Islet precursor cell (in vitro differentiated cells): ENCODE measurements around the gene SFI1.
"Not testable (repeated sequence)": the region's sequence is repeated elsewhere in the genome, so short reads cannot be mapped to it uniquely, and the experiment has no call there.

Experiments used
- DNase-seq: peaks from one replicate; pipeline ENCODE4 v3.0.0-alpha.2; 2018

SFI1 gene

GRCh38 chr22:31496007-31496734 is at the start of gene SFI1:
TSS of gene SFI1 (plus strand) at chr22:31496536. CDS start at chr22:31508285, 11,749 bp downstream.
- peak; percentile 94 for DNase-seq

DNA sequence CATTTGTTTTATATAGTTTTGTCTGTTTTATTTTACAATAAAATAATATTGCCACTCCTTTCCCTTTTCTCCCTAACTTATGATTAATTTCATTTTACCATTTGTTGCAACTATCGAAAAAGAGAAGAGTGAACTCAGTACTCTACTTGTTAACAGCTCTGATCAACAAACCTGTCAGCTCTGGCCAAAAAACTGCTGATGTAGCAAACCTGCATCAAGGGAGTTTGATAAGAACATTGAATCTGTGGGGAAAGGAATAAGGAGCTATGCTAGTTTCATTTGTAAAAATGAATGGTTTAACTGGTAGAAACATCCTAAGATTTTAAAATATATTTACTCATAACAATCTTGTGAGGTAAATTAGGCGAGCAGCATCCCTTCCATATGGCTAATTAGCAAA is 49.6 kb upstream of the SFI1 start:
- DNase-seq = no peak

DNA sequence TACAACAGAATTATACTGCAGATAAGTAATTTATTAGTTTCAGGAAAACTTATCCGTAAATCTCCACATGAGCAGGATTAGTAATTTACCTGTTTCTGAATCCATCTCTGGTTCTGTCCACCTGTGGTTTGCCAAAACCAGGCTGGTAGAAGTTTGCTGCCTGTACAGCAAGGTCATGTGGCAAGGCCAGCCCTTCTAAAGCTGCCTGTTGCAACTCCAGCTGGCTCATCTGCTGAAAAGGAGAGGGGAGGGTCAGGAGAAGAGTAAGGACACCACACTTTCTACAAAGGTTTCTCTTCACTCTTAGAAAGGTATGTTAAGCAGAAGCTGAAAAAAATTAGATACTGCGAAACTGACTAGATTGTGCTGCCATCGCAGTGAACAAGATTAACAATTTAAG is 49.0 kb upstream of the SFI1 start:
- no peak for DNase-seq

DNA sequence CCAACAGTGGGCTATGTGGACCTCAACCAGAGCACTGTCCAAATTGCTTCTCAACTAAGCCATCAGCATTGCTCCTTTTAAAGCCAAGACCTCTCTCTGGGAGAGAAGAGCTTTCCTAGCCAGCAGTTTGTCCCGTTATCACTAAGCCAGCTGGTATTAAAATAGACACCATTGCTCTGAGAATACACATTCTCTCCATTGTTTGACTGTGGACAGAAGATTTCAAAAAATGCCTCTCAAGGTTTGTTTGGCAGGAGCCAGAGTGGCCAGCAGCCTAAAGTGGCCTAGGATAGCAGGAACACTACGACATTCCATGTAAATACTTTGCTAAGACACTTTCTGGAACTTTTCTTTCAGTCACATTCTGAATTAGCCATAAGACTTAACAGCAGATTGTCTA is 48.0 kb upstream of the SFI1 start:
- DNase-seq = no peak

- DNase-seq = no peak
These were observed 46.8 kb upstream of the SFI1 start for GRCh38 chr22:31449506-31449905.

GRCh38 chr22:31451709-31452571 is 44.4 kb upstream of the SFI1 start:
- no peak for DNase-seq

DNA sequence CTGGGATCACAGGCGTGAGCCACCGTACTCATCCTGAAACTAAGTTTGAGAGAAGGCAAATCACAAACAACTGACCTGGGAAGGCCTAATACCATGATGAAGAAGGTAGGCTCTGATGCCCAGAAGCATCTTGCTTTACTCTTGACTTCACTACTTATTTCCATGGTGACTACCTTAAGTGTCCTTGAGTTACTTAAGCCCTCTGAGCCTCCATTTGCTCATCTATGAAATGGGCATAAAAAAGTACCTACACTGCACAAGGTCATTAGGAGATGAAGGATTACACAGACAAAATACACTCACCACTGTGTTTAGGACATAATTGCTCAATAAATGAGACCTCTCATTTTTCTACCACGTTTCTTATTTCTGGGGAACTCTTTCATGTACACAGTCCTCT is 34.6 kb upstream of the SFI1 start:
- no peak for DNase-seq

DNA sequence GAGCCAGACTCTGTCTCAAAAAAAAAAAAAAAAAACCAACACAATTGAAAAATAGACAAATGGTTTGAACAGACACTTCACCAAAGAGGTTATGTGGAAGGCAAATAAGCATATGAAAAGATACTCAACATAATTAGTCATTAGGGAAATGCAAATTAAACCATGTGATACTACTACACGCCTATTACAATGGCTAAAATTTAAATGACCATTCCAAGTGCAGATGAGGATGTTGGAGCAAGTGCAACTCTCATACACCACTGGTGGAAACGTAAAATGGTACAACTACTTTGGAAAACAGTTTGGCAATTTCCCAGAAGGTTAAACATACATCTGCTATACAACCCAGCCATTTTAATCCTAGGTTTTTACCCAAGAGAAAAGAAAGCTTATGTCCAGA is 31.0 kb upstream of the SFI1 start:
- no peak for DNase-seq

DNA sequence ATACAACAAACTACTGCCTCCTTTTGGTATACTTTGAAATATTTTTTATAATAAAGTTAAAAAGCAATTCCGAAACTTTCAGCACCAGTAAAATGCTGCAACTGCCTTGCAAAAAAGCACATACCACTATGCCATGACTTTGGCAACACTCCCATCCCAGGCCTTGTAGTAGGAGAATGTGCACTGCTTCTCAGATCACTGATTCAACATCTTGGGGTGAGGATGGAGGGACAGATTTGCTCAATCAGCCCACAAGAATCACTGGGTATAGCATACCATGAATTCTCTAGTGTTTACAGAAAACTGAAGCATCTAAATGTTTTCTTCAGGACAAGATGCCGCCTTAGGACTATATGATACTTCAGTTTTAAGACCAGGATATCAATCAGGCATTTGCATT is 21.6 kb upstream of the SFI1 start:
- DNase-seq = no peak

DNA sequence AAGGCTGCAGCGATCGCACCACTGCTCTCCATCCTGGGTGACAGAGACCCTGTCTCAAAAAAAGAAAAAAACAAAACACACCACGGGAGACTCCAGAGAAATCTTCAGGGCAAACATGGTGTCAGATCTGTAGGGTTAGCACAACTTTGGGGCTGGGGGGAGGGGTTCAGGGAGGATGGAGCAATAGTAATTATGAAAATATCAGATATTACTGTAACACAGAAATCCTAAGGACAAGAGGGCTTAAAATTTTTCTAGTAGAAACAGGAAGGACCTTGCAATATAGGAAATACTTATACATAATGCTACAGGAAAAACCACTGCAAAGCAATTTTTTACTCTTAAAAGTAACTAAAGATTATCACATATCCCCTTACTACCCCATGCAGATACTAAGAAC is 20.5 kb upstream of the SFI1 start:
- DNase-seq = no peak

DNA sequence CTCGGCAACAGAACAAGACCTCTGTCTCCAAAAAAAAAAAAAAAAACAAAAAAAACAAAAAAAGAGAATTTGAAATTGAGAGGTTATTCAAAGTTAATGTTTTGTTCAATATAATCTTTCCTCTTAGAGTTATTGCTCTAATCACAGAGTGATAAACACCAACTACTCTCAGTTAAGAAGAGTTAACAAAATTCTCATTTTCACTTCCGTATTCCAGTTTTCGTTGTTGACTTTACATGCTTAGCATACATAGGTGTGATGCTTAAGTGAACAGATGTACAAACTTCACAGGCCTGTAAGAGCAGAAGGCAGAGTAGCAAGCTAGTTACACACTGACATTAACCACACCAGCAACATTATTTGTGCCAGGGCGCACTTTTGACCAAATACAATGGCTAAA is 19.0 kb upstream of the SFI1 start:
- no peak for DNase-seq

DNA sequence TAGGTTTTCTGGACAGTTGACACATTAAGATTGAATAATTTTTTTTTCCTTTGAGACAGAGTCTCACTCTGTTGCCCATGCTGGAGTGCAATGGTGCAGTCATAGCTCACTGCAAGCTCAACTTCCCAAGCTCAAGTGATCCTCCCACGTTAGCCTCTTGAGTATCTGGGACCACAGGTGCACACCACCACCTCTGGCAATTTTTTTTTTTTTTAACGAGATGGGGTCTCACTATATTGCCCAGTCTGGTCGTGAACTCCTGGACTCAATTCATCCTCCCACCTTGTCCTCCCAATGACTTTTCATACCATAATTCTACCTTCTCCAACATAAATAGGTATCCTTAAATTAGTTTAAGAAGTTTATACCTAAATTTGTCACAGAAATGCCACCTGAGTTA is 15.2 kb upstream of the SFI1 start:
- no peak for DNase-seq

DNA sequence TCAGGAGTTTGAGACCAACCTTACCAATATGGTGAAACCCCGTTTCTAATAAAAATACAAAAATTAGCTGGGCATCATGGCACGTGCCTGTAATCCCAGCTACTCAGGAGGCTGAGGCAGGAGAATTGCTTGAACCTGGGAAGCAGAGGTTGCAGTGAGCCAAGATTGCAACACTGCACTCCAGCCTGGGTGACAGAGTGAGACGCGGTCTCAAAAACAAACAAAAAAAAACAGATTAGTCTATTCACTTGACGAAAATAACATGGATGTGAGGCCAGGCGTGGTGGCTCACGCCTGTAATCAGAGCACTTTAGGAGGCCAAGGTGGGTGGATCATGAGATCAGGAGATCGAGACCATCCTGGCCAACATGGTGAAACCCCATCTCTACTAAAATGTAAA is 13.9 kb upstream of the SFI1 start:
- not testable (repeated sequence) for DNase-seq

DNA sequence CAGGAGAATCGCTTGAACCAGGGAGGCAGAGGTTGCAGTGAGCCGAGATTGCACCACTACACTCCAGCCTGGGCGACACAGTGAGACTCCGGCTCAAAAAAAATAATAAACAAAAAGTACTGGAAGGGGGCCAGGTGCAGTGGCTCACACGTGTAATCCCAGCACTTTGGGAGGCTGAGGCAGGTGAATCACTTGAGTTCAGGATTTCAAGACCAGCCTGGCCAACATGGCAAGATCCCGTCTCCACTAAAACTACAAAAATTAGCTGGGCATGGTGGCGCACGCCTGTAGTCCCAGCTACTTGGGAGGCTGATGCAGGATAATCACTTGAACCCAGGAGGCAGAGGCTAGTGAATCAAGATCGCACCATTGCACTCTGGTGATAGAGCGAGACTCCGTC is 10.0 kb upstream of the SFI1 start:
- DNase-seq = not testable (repeated sequence)

GRCh38 chr22:31486951-31487350 is 9.4 kb upstream of the SFI1 start:
- DNase-seq = no peak

DNA sequence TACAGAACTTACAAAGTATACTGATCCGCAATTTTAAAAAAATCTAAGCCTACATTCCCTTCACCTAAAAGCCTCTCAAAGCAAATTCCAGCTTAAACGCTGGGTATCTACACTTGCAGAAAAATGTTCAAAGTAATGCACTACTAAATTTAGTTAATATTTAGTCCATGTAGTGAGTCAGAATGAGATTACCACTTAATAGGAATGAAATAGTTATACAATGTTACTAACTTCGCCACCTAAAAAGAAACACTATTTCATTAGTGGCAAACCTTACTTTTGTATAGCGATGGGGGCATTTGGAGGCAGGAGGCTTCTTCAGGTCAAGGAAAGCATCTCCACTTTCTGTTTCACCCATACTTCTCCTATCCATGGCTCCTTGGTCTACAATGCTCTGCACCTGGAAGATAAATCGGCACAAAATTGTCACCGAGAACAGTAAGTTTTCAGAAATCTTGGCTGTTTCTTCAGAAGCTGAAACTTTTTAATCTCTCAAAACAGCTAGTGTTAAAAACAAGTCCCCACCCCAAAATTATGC is 7.9 kb upstream of the SFI1 start:
- no peak for DNase-seq

DNA sequence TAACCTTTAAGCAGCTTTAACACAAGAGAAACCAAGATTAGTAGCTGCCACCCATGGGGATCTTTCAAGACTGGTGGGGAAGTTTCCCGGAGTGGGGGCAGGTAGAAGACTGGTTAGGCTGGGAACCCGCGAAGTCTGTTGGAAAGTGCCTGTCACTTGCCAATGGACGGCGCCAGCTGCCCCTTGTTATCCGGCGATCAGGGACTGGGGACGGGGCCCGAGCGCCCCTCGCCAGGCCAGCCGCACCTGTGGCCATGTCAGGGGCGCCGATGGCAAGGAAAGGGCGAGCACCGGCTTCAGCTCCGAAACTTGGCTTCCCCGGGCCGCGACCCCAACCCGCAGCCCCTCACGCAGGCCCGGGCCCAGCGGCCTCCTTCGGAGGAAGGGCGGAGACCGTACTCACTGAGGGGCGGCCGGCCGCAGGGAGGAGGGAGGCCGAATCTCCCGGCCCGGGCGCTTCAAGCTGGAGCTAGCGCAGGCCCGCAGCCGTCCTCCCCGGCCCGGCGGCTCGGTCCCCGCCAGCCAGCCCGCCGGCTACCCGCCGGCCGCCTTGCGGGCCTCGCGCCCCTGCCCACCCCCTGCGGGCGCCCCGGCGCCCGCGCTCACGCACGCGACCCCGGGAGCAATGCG is 7.2 kb upstream of the SFI1 start:
- DNase-seq = peak; percentile 70

GRCh38 chr22:31489632-31490495 is 6.5 kb upstream of the SFI1 start, which contains the start of gene EIF4ENIF1:
TSS of gene EIF4ENIF1 (minus strand) at chr22:31489842. CDS start at chr22:31488718, 1,124 bp downstream.
- DNase-seq = peak; percentile 89

GRCh38 chr22:31490496-31490925 is 5.8 kb upstream of the SFI1 start:
- DNase-seq = peak; percentile 70

DNA sequence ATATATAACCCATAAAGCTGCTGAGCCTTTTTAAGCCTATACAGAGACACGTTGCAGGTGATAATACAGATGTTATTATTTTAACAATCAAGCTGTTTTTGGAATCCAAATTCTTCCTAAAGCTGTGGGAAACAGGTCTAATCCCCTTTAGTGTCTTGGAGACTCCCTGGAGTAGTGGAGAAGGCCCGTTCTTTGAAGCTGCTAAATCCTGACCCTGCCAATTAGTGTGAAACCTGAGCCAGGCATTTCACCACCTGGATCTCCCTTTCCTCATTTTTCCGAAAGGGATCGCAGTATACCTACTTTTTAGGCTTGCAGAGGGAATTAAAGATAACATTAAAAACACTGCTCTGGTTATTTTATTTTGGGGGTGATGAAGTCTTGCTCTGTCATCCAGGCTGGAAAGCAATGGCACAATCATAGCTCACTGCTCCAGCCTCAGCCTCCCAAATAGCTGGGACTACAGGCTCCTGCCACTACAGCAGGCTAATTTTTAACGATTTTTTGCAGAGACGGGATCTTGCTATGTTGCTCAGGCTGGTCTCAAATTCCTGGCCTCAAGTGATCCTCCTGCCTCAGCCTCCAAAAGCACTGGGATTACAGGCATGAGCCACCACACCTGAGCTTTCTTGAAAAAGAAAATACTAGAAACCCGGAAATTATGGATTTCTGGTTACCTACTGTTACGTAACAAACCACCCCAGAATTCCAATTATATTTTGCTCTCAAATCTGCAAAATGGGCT is 4.9 kb upstream of the SFI1 start:
- DNase-seq = no peak

- no peak for DNase-seq
These were observed 4.2 kb upstream of the SFI1 start for GRCh38 chr22:31492151-31492550.

- DNase-seq = not testable (repeated sequence)
These were observed 3.0 kb upstream of the SFI1 start for GRCh38 chr22:31493355-31493754.
